Neutrophil (primary cell): ENCODE results near the gene PRKX.
"Not testable (repeated sequence)": the region's sequence is repeated elsewhere in the genome, so short reads cannot be mapped to it uniquely, and the experiment has no call there.

ENCODE experiments used
- H3K27ac ChIP-seq: fragments of 200-600 bp; sonication (generic); 2 replicates; pipeline ENCODE4 v1.5.1; 2016; ENCODE audit warnings: mild to moderate bottlenecking, moderate library complexity
- H3K27me3 ChIP-seq: fragments of 200-600 bp; sonication (generic); 2 replicates; pipeline ENCODE4 v1.6.0; 2016; ENCODE audit warnings: mild to moderate bottlenecking
- H3K36me3 ChIP-seq: fragments of 200-600 bp; sonication (generic); 2 replicates; pipeline ENCODE4 v1.5.1; 2017
- H3K4me1 ChIP-seq, 2 experiments: fragments of 200-600 bp in 1 of 2; sonication (generic) in 1 of 2; 1 replicate in 1 of 2; 2 replicates in 1 of 2; pipeline versions ENCODE4 v1.5.1 to v1.6.1; 2013 to 2016; ENCODE audit warnings: low read depth in 1 of 2, low read length in 1 of 2, mild to moderate bottlenecking in 1 of 2, moderate library complexity in 1 of 2; ENCODE audit not compliant: control insufficient read depth in 1 of 2, insufficient read depth in 1 of 2
- H3K4me3 ChIP-seq, 2 experiments: fragments of 200-600 bp in 1 of 2; sonication (generic) in 1 of 2; 1 replicate in 1 of 2; 2 replicates in 1 of 2; pipeline ENCODE4 v1.5.1; 2013 to 2016; ENCODE audit warnings: low read depth in 1 of 2, low read length in 1 of 2, mild to moderate bottlenecking in 1 of 2, moderate library complexity in 1 of 2
- H3K9me3 ChIP-seq: fragments of 200-600 bp; sonication (generic); 2 replicates; pipeline ENCODE4 v1.5.1; 2016
- TF ChIP-seq, protein P1 (sequence below): fragments of 200-600 bp; sonication (generic); IDR thresholded peaks from 2 replicates; pipeline ENCODE4 v1.5.1; 2016; ENCODE audit warnings: antibody characterized with exemption

PRKX gene

GRCh38 chrX:3713225-3713936 is at the start of gene PRKX:
Gene PRKX (minus strand): TSS chrX:3713649. CDS start chrX:3713253, 396 bp downstream.
- H3K27me3 ChIP-seq, result peaks cover 13% of the 10 kb centered on the region
- TF ChIP-seq, protein P1, sequence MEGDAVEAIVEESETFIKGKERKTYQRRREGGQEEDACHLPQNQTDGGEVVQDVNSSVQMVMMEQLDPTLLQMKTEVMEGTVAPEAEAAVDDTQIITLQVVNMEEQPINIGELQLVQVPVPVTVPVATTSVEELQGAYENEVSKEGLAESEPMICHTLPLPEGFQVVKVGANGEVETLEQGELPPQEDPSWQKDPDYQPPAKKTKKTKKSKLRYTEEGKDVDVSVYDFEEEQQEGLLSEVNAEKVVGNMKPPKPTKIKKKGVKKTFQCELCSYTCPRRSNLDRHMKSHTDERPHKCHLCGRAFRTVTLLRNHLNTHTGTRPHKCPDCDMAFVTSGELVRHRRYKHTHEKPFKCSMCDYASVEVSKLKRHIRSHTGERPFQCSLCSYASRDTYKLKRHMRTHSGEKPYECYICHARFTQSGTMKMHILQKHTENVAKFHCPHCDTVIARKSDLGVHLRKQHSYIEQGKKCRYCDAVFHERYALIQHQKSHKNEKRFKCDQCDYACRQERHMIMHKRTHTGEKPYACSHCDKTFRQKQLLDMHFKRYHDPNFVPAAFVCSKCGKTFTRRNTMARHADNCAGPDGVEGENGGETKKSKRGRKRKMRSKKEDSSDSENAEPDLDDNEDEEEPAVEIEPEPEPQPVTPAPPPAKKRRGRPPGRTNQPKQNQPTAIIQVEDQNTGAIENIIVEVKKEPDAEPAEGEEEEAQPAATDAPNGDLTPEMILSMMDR, result no peak
- H3K36me3 ChIP-seq, result no peaks in the 10 kb centered on the region
- H3K9me3 ChIP-seq, result no peaks in the 10 kb centered on the region
- H3K4me3 ChIP-seq, result peak within 1 kb of the TSS; percentile 60 to 64
- no peak within 1 kb of the TSS for H3K27ac ChIP-seq
- H3K4me1 ChIP-seq, result peaks cover 7 to 15% of the 10 kb centered on the region in 2 experiments

DNA sequence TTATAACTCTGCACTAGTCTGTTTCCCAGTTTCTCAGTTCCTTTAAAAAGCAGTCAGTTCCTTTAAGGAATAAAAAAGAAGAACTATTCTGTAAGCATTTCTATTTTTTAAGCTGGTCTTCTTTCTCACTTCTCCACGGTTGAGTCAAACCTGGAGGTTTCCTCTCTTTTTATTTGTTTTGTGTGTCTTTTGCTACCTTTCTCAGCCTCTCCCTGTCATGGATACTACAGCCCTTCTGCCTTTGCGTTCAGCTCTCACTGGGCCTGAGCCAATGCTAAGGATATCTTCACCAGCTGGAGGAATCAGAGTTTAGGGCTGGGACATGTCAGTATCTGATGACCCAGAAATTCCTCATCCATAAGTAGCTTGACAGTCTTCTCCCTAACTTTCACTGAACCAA is 49.7 kb upstream of the PRKX start:
- TF ChIP-seq, protein P1, result no peak
- no peaks in the 10 kb centered on the region for H3K9me3 ChIP-seq
- H3K4me3 ChIP-seq, result no peak overlapping the region
- H3K4me1 ChIP-seq, result no peaks in the 10 kb centered on the region
- H3K27ac ChIP-seq, result no peak overlapping the region
- H3K27me3 ChIP-seq, result no peaks in the 10 kb centered on the region
- no peaks in the 10 kb centered on the region for H3K36me3 ChIP-seq

DNA sequence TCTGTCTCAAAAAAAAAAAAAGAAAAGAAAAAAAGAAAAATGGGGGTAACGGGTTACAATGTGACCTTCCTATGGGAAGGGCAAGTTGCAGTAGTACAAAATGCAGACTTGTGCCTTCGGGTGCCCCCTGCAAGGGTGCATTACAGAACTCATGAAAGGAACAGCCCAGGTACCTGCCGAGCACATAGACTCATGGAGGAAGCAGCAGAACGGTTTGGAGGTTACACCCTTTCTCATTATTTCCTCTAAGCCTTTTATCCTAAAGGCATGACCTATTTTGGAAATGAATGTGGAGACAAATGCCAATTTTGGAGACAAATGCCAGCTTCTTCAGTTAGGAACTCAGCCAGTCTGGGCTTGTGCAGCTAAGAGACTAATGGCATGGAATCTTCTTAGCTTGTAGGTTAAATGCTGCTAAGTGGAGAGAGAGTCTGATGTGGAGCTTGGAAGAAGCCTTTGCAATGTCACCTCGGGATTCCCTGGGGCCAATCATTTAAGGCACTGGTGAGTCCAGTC is 44.1 kb upstream of the PRKX start:
- H3K27me3 ChIP-seq, result no peaks in the 10 kb centered on the region
- no peak overlapping the region for H3K4me3 ChIP-seq
- no peaks in the 10 kb centered on the region for H3K36me3 ChIP-seq
- H3K27ac ChIP-seq, result no peak overlapping the region
- no peaks in the 10 kb centered on the region for H3K4me1 ChIP-seq
- H3K9me3 ChIP-seq, result no peaks in the 10 kb centered on the region
- TF ChIP-seq, protein P1, result no peak

GRCh38 chrX:3748052-3748559 is 34.7 kb upstream of the PRKX start:
- TF ChIP-seq, protein P1, result no peak
- no peaks in the 10 kb centered on the region for H3K27me3 ChIP-seq
- H3K27ac ChIP-seq, result no peak overlapping the region
- H3K9me3 ChIP-seq, result no peaks in the 10 kb centered on the region
- H3K36me3 ChIP-seq, result no peaks in the 10 kb centered on the region
- no peak overlapping the region for H3K4me3 ChIP-seq
- no peaks in the 10 kb centered on the region for H3K4me1 ChIP-seq

GRCh38 chrX:3743801-3744439 is 30.5 kb upstream of the PRKX start:
- Histone ChIP-seq H3K9me3 (no peaks in the 10 kb centered on the region), H3K36me3 (no peaks in the 10 kb centered on the region), H3K27ac (no peak overlapping the region), H3K4me3 (no peak overlapping the region), H3K4me1 (no peaks in the 10 kb centered on the region), H3K27me3 (no peaks in the 10 kb centered on the region)
- TF ChIP-seq, protein P1, result no peak

- not testable (repeated sequence) for H3K27me3 ChIP-seq, H3K36me3 ChIP-seq
Measured at GRCh38 chrX:3740946-3741345, 27.5 kb upstream of the PRKX start.

More at GRCh38 chrX:3740946-3741345, 27.5 kb upstream of the PRKX start:
- not testable (repeated sequence) for H3K4me3 ChIP-seq, H3K27ac ChIP-seq, H3K9me3 ChIP-seq, H3K4me1 ChIP-seq
